Dedifferentiated amniotic fluid mesenchymal stem cell (primary cell): ENCODE results near the gene TSPAN18.

Source experiments
- DNase-seq: peaks from one replicate; pipeline ENCODE4 v3.0.0-alpha.2; 2016; ENCODE audit errors: extremely low spot score

Gene TSPAN18

DNA sequence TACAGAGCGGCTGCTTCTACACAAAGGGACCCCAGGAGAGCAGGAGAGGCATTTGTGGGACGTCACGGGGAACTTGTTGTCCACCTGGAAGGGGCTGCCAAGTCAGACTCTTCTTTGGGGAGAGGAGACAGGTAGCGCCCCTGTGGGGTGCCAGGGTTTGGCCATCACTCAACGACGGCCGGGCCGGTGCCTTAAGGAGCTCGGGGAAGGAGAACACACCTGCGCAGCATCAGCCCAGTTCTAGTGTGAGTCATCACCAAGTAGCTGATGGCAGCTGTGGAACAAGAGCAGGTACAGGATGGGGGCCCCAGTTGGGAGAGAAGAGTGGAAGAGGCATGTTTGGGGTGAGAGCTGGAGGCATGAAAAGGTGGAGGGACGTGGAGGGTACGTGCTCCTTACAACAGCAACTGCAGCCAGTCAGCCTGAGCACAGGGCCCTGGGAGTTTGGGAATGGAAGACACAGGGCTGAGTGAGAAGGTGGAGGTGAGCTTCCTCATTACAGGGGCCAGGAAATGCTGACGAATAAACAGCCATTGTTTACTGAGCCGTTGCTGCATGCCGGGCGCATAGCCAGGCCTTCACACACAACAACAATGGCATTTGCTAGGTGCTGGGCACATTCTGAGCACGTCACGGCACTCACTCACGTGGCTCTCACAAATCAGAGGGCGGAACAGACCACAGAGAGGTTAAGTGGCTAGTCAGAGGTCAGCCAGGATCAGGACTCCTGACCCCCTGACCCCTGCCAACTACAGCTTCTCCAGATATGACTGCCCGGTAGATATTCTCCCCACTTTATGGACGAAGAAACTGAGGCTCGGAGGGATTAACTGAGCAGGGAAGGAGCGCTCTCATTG, 253.0 kb downstream of the TSPAN18 start:
- DNase-seq, result no peak

DNA sequence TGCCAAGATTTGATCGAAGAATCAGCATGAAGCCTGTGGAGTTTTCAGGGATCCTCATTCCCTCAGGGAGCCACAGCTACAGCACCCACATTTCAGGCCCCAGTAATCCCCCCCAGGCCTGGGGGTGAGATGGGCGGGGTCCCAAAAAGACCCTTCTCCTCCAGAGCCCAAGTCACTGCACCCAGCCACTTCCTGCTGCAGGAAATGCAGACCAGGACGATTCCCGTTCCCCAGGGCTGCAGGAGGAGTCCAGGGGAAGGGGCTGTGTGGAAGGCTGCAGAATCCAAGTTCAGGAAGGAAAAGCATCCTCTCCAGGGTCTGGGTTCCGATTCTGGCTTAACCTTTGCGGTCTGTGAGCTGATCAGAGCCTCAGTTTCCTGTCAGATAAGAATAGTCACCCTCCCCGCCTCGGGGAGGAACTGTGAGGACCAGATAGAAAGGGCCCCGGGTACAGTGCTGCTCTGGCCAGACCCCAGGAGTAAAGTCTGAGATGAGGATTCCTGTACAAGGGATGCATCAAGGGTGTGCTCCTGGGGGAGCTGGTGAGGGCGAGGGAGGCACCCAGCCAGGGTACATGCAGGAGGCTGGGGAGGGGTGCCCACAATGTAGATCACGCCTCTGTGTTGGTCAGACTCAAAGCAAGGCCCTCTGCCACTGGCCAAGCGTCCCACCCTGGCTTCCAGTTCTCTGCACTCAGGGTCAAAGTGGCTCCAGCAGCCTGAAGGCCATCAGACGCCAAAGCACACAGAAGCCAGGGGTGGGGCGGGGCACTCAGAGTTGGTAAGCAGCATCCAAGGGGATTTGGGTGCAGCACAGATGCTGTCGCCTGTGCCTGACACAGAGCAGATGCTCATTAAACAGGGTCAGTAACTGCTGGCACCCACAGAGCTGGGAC, 254.0 kb downstream of the TSPAN18 start:
- no peak for DNase-seq
